GM23338 (cell line): ENCODE data around the gene CFAP65. TPM values are rescaled to one million over a fixed set of nuclear protein-coding genes. Genes with fewer than 3 reads are reported as not detected.

Experiments used
- ATAC-seq: fragments of 200-7000 bp; cut with Tn5 transposase; 3 replicates; pipeline ENCODE4 v1.9.1; 2020
- DNase-seq: peaks from one replicate; pipeline ENCODE4 v3.0.0-alpha.2; 2015; ENCODE audit warnings: low spot score
- H2AFZ ChIP-seq: fragments of 200-600 bp; sonication (generic); 2 replicates; pipeline ENCODE4 v1.8.0; 2016; ENCODE audit warnings: antibody characterized with exemption, mild to moderate bottlenecking, moderate library complexity
- H3F3A ChIP-seq: fragments of 200-600 bp; sonication (generic); replicated peaks from 2 replicates; pipeline ENCODE4 v1.8.0; 2017; ENCODE audit warnings: antibody characterized with exemption, mixed run types, low read depth
- H3K27ac ChIP-seq: fragments of 200-600 bp; sonication (generic); 2 replicates; pipeline ENCODE4 v1.6.1; 2016; ENCODE audit warnings: low read depth
- H3K27me3 ChIP-seq: fragments of 200-600 bp; sonication (generic); 2 replicates; pipeline ENCODE4 v1.8.0; 2016; ENCODE audit warnings: mild to moderate bottlenecking, mixed run types, moderate library complexity; ENCODE audit not compliant: insufficient read depth
- H3K36me3 ChIP-seq: fragments of 200-600 bp; sonication (generic); 2 replicates; pipeline ENCODE4 v1.8.0; 2016; ENCODE audit warnings: mild to moderate bottlenecking; ENCODE audit not compliant: insufficient read depth
- H3K4me1 ChIP-seq: fragments of 200-600 bp; sonication (generic); 2 replicates; pipeline ENCODE4 v1.8.0; 2016; ENCODE audit warnings: mild to moderate bottlenecking, moderate library complexity; ENCODE audit not compliant: insufficient read depth
- H3K4me2 ChIP-seq: fragments of 200-600 bp; sonication (generic); 2 replicates; pipeline ENCODE4 v1.7.1; 2017; ENCODE audit warnings: mixed run types
- H3K4me3 ChIP-seq: fragments of 200-600 bp; sonication (generic); 2 replicates; pipeline ENCODE4 v1.6.1; 2016; ENCODE audit warnings: mixed run types
- H3K79me2 ChIP-seq: fragments of 200-600 bp; sonication (generic); replicated peaks from 2 replicates; pipeline ENCODE4 v1.8.0; 2017; ENCODE audit warnings: mild to moderate bottlenecking; ENCODE audit not compliant: insufficient read depth
- H3K9me2 ChIP-seq: fragments of 200-600 bp; sonication (generic); 2 replicates; pipeline ENCODE4 v1.8.0; 2017; ENCODE audit not compliant: insufficient read depth
- H4K20me1 ChIP-seq: fragments of 200-600 bp; sonication (generic); replicated peaks from 2 replicates; pipeline ENCODE4 v1.8.0; 2017; ENCODE audit warnings: mild to moderate bottlenecking; ENCODE audit not compliant: insufficient read depth
- H3K27ac Mint-ChIP-seq: 2 replicates; pipeline ENCODE4 v1.8.0; 2020; ENCODE audit warnings: inconsistent platforms, mild to moderate bottlenecking, moderate library complexity, mixed read lengths
- H3K27me3 Mint-ChIP-seq: 3 replicates; pipeline ENCODE4 v1.8.0; 2022; ENCODE audit warnings: low read depth, mild to moderate bottlenecking, moderate library complexity, mixed read lengths, inconsistent platforms; ENCODE audit not compliant: insufficient read depth, poor library complexity
- H3K36me3 Mint-ChIP-seq: 3 replicates; pipeline ENCODE4 v1.8.0; 2021; ENCODE audit warnings: low read depth, mild to moderate bottlenecking, inconsistent platforms, moderate library complexity, mixed read lengths
- H3K4me1 Mint-ChIP-seq: 3 replicates; pipeline ENCODE4 v1.8.0; 2020; ENCODE audit warnings: mild to moderate bottlenecking, inconsistent platforms, mixed read lengths
- H3K4me3 Mint-ChIP-seq: 3 replicates; pipeline ENCODE4 v1.8.0; 2021; ENCODE audit warnings: moderate library complexity, mild to moderate bottlenecking, inconsistent platforms, mixed read lengths
- H3K9me3 Mint-ChIP-seq: 3 replicates; pipeline ENCODE4 v1.8.0; 2020; ENCODE audit warnings: moderate library complexity, mild to moderate bottlenecking, inconsistent platforms, mixed read lengths
- CREB1 ChIP-seq: fragments of 250-450 bp; sonication (Bioruptor Pico); IDR thresholded peaks from 2 replicates; pipeline ENCODE4 v1.5.0; 2020; ENCODE audit warnings: low read depth, mild to moderate bottlenecking, moderate library complexity
- CTCF ChIP-seq, 2 experiments: fragments of 200-600 bp in 1 of 2; sonication (generic) in 1 of 2; conservative IDR thresholded peaks; 2 replicates each; pipeline versions ENCODE4 v1.5.1 to v1.6.1; 2016 to 2017; ENCODE audit warnings: antibody characterized with exemption in 2 of 2, low read depth in 2 of 2, mild to moderate bottlenecking in 2 of 2, moderate library complexity in 1 of 2
- EZH2 ChIP-seq: fragments of 200-600 bp; sonication (generic); IDR thresholded peaks from one replicate; pipeline ENCODE4 v1.8.0; 2017; ENCODE audit warnings: antibody characterized with exemption, mild to moderate bottlenecking, low read depth; ENCODE audit not compliant: unreplicated experiment
- EZH2phosphoT487 ChIP-seq: fragments of 200-600 bp; sonication (generic); IDR thresholded peaks from one replicate; pipeline ENCODE4 v1.8.1; 2018; ENCODE audit warnings: antibody characterized with exemption; ENCODE audit not compliant: unreplicated experiment
- JUNB ChIP-seq: IDR thresholded peaks from one replicate; pipeline ENCODE4 v1.6.1; 2016; ENCODE audit warnings: antibody characterized with exemption; ENCODE audit not compliant: unreplicated experiment
- NANOG ChIP-seq: IDR thresholded peaks from 2 replicates; pipeline ENCODE4 v1.6.1; 2016; ENCODE audit warnings: antibody characterized with exemption, borderline replicate concordance
- POLR2AphosphoS5 ChIP-seq: IDR thresholded peaks from 2 replicates; pipeline ENCODE4 v1.6.1; 2016; ENCODE audit warnings: antibody characterized with exemption, low read depth
- REST ChIP-seq: IDR thresholded peaks from one replicate; pipeline ENCODE4 v1.6.1; 2018; ENCODE audit warnings: antibody characterized with exemption; ENCODE audit not compliant: unreplicated experiment
- STAT1 ChIP-seq: IDR thresholded peaks from one replicate; pipeline ENCODE4 v1.6.1; 2016; ENCODE audit warnings: antibody characterized with exemption; ENCODE audit not compliant: unreplicated experiment
- ZNF331 ChIP-seq: fragments of 250-450 bp; sonication (Bioruptor Pico); IDR thresholded peaks from 2 replicates; pipeline ENCODE4 v1.5.0; 2020; ENCODE audit warnings: low read depth, mild to moderate bottlenecking, moderate library complexity
- ZNF462 ChIP-seq: fragments of 250-450 bp; sonication (Bioruptor Pico); IDR thresholded peaks from 2 replicates; pipeline ENCODE4 v1.5.0; 2020; ENCODE audit warnings: mild to moderate bottlenecking, moderate library complexity
- polyA plus RNA-seq: library from polyadenylated mRNA; unstranded; fragments of >200 nt; fragmentation: Nextera tagmentation; extraction: Ambion mirVana; gene quantifications from 2 replicates; pipeline ENCODE4 v1.2.1, GENCODE V29; 2016
- total RNA-seq: library from RNA; depleted of rRNA; stranded (reverse); fragments of >200 nt; shearing (Covaris generic); gene quantifications from 2 replicates; pipeline ENCODE4 v1.2.3, GENCODE V29; 2014

CFAP65 gene
- total and polyA plus RNA-seq, 2 experiments from 2014 or later = 0.38 to 0.74 TPM

GRCh38 chr2:219017201-219017931 is 23.9 kb downstream of the CFAP65 start:
- Histone ChIP-seq H3K79me2 (no peaks in the 10 kb centered on the region), H3K27ac (no peak overlapping the region), H4K20me1 (no peaks in the 10 kb centered on the region), H3F3A (no peaks in the 10 kb centered on the region), H3K27me3 (no peaks in the 10 kb centered on the region), H3K9me2 (no peaks in the 10 kb centered on the region), H2AFZ (no peak overlapping the region), H3K4me1 (no peaks in the 10 kb centered on the region), H3K36me3 (no peaks in the 10 kb centered on the region), H3K4me3 (no peak overlapping the region), H3K4me2 (no peak overlapping the region)
- DNase-seq = no peak
- Mint-ChIP-seq H3K27ac (no peak overlapping the region), H3K4me3 (no peak overlapping the region), H3K4me1 (no peaks in the 10 kb centered on the region), H3K9me3 (no peaks in the 10 kb centered on the region), H3K36me3 (no peaks in the 10 kb centered on the region), H3K27me3 (peaks cover 8% of the 10 kb centered on the region)
- TF ChIP-seq ZNF462 (CRISPR knock-in tag) = no peak
- no peak for ATAC-seq

- Mint-ChIP-seq H3K27me3 (peaks cover 8% of the 10 kb centered on the region), H3K4me3 (no peak overlapping the region), H3K27ac (no peak overlapping the region), H3K36me3 (no peaks in the 10 kb centered on the region), H3K4me1 (no peaks in the 10 kb centered on the region), H3K9me3 (no peaks in the 10 kb centered on the region)
- Histone ChIP-seq H3K27ac (no peak overlapping the region), H3K9me2 (no peaks in the 10 kb centered on the region), H3K79me2 (no peaks in the 10 kb centered on the region), H3K4me3 (no peak overlapping the region), H2AFZ (no peak overlapping the region), H3K36me3 (no peaks in the 10 kb centered on the region), H3K27me3 (no peaks in the 10 kb centered on the region), H3K4me1 (no peaks in the 10 kb centered on the region), H4K20me1 (no peaks in the 10 kb centered on the region), H3K4me2 (no peak overlapping the region), H3F3A (no peaks in the 10 kb centered on the region)
- no peak for ATAC-seq
- DNase-seq = no peak
- TF ChIP-seq NANOG (no peak), CTCF (conservative IDR thresholded peaks at IDR 0.05; ENCODE audit: low read depth in 2 of 2) (no peak), EZH2 (no peak), CREB1 (no peak), POLR2AphosphoS5 (no peak), JUNB (no peak), STAT1 (no peak), EZH2phosphoT487 (no peak), ZNF331 (CRISPR knock-in tag) (no peak), REST (no peak)
Observed at GRCh38 chr2:219016721-219017120, 24.6 kb downstream of the CFAP65 start.
